GM12864 (cell line): ENCODE data around the gene AQP7.

Experiments used
- DNase-seq: peaks from one replicate; pipeline ENCODE4 v3.0.0-alpha.2; 2011; ENCODE audit warnings: low read depth
- H3K4me3 ChIP-seq: 2 replicates; pipeline ENCODE4 v1.5.1; 2011; ENCODE audit warnings: mild to moderate bottlenecking, low read depth, low read length, control low read depth
- TF ChIP-seq, protein P1 (sequence below): IDR thresholded peaks from 2 replicates; pipeline ENCODE4 v1.5.1; 2011; ENCODE audit warnings: low read depth, mild to moderate bottlenecking, moderate library complexity, low read length, control low read depth, inconsistent platforms; ENCODE audit errors: missing control alignments

Gene AQP7

DNA sequence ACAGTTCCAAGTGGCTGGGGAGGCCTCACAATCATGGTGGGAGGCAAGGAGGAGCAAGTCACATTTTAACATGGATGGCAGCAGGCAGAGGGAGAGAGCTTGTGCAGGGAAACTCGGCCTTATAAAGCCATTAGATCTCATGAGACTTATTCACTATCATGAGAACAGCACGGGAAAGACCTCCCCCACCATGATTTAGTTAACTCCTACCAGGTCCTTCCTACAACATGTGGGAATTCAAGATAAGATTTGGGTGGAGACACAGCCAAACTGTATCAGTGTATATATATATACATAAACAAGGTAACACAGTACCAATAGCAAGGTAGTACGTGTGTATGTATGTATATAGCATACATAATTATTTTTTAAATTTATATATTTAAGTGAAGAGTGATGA, 61.2 kb downstream of the AQP7 start:
- DNase-seq: no peak
- TF ChIP-seq, protein P1, sequence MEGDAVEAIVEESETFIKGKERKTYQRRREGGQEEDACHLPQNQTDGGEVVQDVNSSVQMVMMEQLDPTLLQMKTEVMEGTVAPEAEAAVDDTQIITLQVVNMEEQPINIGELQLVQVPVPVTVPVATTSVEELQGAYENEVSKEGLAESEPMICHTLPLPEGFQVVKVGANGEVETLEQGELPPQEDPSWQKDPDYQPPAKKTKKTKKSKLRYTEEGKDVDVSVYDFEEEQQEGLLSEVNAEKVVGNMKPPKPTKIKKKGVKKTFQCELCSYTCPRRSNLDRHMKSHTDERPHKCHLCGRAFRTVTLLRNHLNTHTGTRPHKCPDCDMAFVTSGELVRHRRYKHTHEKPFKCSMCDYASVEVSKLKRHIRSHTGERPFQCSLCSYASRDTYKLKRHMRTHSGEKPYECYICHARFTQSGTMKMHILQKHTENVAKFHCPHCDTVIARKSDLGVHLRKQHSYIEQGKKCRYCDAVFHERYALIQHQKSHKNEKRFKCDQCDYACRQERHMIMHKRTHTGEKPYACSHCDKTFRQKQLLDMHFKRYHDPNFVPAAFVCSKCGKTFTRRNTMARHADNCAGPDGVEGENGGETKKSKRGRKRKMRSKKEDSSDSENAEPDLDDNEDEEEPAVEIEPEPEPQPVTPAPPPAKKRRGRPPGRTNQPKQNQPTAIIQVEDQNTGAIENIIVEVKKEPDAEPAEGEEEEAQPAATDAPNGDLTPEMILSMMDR: no peak
- no peak overlapping the region for H3K4me3 ChIP-seq

GRCh38 chr9:33340186-33340585, 62.2 kb downstream of the AQP7 start:
- TF ChIP-seq, protein P1: no peak
- H3K4me3 ChIP-seq: no peak overlapping the region
- no peak for DNase-seq
